ENCODE results near the gene PIGL.
"Not testable (repeated sequence)": the region's sequence is repeated elsewhere in the genome, so short reads cannot be mapped to it uniquely, and the experiment has no call there.

PIGL gene

GRCh38 chr17:16217002-16217635, at the start of gene PIGL:
TSS of gene PIGL (plus strand) at chr17:16217210. CDS start at chr17:16217227, 17 bp downstream.
- DNase-seq: peak; percentile 61 to 78 (median 74)

- no peak for DNase-seq
These were observed 45.4 kb upstream of the PIGL start for GRCh38 chr17:16171613-16172012.

- DNase-seq: no peak
These were observed 38.2 kb upstream of the PIGL start for GRCh38 chr17:16178836-16179235.

GRCh38 chr17:16181581-16181980, 35.4 kb upstream of the PIGL start:
- no peak for DNase-seq

- DNase-seq: no peak
These were observed 29.4 kb upstream of the PIGL start for GRCh38 chr17:16187642-16188041.

- no peak for DNase-seq
These were observed 27.1 kb upstream of the PIGL start for GRCh38 chr17:16189791-16190348.

- no peak for DNase-seq
These were observed 26.2 kb upstream of the PIGL start for GRCh38 chr17:16190703-16191360.

- DNase-seq: no peak
These were observed 25.4 kb upstream of the PIGL start for GRCh38 chr17:16191604-16192003.

- DNase-seq: not testable (repeated sequence)
These were observed 22.6 kb upstream of the PIGL start for GRCh38 chr17:16194307-16194835.

GRCh38 chr17:16197276-16197675, 19.7 kb upstream of the PIGL start:
- no peak for DNase-seq

- DNase-seq: no peak
These were observed 17.9 kb upstream of the PIGL start for GRCh38 chr17:16199093-16199492.

GRCh38 chr17:16201693-16202131, 15.3 kb upstream of the PIGL start:
- not testable (repeated sequence) for DNase-seq

- DNase-seq: not testable (repeated sequence)
These were observed 14.2 kb upstream of the PIGL start for GRCh38 chr17:16202554-16203500.

GRCh38 chr17:16204763-16205162, 12.2 kb upstream of the PIGL start:
- not testable (repeated sequence) for DNase-seq

GRCh38 chr17:16211590-16211989, 5.4 kb upstream of the PIGL start:
- no peak for DNase-seq

GRCh38 chr17:16212793-16213192, 4.2 kb upstream of the PIGL start:
- DNase-seq: no peak

- peak in 1 of 4 experiments; percentile 14 for DNase-seq
These were observed 2.6 kb upstream of the PIGL start for GRCh38 chr17:16214190-16215001.

GRCh38 chr17:16215002-16215272, 2.1 kb upstream of the PIGL start:
- no peak for DNase-seq

- DNase-seq: peak; percentile 59 to 83 (median 68)
These were observed 1.6 kb upstream of the PIGL start, which contains the start of gene NCOR1 for GRCh38 chr17:16215273-16215964. TSS of gene NCOR1 (minus strand) at chr17:16215534. CDS start at chr17:16194569, 20,965 bp downstream.

GRCh38 chr17:16215965-16216316, 1.1 kb upstream of the PIGL start:
- DNase-seq: peak in 1 of 4 experiments; percentile 32

- not testable (repeated sequence) for DNase-seq
These were observed 539 bp upstream of the PIGL start for GRCh38 chr17:16216341-16217001.
